ENCODE results near the gene KIAA1958. TPM values are rescaled to one million over a fixed set of nuclear protein-coding genes. Genes with fewer than 3 reads are reported as not detected.
A peak's percentile ranks its signal among the peaks of the same experiment; 100 is the strongest.

KIAA1958 gene
- total RNA-seq, 1 donor from 2014 or later = 55.3 TPM

GRCh38 chr9:112654282-112654681 is 167.7 kb downstream of the KIAA1958 start:
- H3K4me1 Mint-ChIP-seq (ENCODE audit: low read depth) = peaks cover 5% of the 10 kb centered on the region
- H3K36me3 Mint-ChIP-seq (ENCODE audit: insufficient read depth) = peaks cover 38% of the 10 kb centered on the region
- no peak overlapping the region for H3K27ac Mint-ChIP-seq
- H3K9me3 Mint-ChIP-seq (ENCODE audit: low read depth) = peaks cover 7% of the 10 kb centered on the region
- H3K4me3 Mint-ChIP-seq (ENCODE audit: low read depth) = no peak overlapping the region
- DNase-seq (ENCODE audit: low spot score, unreplicated experiment) = no peak
- no peaks in the 10 kb centered on the region for H3K27me3 Mint-ChIP-seq
- TF ChIP-seq CTCF (IDR thresholded peaks at IDR 0.05; ENCODE audit: unreplicated experiment) = no peak

DNA sequence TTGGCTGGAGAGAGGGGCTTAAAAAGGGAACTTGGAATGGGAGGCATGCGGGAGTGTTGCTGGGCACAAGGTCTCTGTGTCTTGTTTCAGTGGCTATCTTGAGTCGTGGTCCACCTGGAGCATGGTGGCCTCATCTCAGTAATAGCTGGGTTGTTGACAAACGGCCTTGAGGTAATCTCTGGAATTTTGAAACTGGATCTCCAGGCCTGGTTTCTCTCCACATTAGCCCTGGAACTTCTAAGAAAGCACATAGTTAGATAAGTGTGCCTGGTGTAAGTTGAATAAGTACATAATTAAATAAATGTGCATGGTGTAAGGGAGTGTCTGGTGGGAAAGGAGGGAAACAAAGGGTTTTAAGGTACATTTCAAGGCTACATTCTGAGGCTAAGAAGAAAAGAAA is 169.0 kb downstream of the KIAA1958 start:
- Mint-ChIP-seq H3K27ac (peak overlapping the region; percentile 87), H3K4me3 (ENCODE audit: low read depth) (no peak overlapping the region)

DNA sequence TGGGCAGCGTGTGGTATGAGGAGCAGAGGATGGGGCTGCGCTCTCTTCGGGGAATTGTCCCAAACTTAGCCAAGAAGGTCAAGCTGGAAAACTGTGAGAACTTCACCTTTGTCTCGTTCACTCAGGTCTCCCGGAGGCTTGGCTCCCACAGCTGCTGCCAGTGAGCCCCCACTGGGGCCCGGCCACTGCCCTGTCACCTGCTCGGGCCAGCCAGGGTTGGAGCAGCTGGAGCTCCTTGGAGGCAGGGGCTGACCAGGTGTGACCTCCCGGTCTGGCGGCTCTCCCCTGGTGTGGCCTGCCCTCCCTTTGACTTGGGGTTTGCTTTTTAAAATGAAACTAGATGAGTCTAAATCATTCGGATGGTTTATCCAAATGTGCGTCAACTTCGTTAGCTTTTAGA is 173.3 kb downstream of the KIAA1958 start:
- Mint-ChIP-seq H3K27ac (peak overlapping the region; percentile 18), H3K9me3 (ENCODE audit: low read depth) (no peaks in the 10 kb centered on the region), H3K27me3 (no peaks in the 10 kb centered on the region), H3K4me1 (ENCODE audit: low read depth) (peaks cover 5% of the 10 kb centered on the region), H3K4me3 (ENCODE audit: low read depth) (no peak overlapping the region), H3K36me3 (ENCODE audit: insufficient read depth) (peaks cover 13% of the 10 kb centered on the region)
- TF ChIP-seq CTCF (IDR thresholded peaks at IDR 0.05; ENCODE audit: unreplicated experiment) = no peak
- DNase-seq (ENCODE audit: low spot score, unreplicated experiment) = no peak

More for the DNA sequence above, 169.0 kb downstream of the KIAA1958 start:
- Mint-ChIP-seq H3K27me3 (no peaks in the 10 kb centered on the region), H3K4me1 (ENCODE audit: low read depth) (peaks cover 5% of the 10 kb centered on the region), H3K36me3 (ENCODE audit: insufficient read depth) (peaks cover 35% of the 10 kb centered on the region), H3K9me3 (ENCODE audit: low read depth) (peaks cover 7% of the 10 kb centered on the region)
- TF ChIP-seq CTCF (IDR thresholded peaks at IDR 0.05; ENCODE audit: unreplicated experiment) = no peak
- no peak for DNase-seq (ENCODE audit: low spot score, unreplicated experiment)

DNA sequence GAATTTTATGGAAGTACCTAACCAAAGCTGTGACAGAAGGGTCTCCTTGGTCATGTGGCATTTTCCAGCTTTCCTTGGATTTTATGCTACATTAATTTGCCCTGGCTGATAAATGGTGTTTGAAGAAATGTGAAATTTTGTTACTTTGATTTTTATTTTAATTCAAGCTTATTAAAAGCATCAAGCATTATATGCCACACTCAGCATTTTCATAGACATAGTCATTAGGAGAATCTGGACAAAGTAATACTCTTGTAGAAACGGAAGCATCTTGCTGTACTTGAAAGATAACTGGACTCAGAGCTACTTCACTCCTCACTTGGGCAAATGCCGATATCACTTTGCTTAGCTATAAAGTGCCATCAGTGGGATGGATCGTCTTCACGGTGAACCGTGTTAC is 177.1 kb downstream of the KIAA1958 start:
- H3K27ac Mint-ChIP-seq = no peak overlapping the region
- DNase-seq (ENCODE audit: low spot score, unreplicated experiment) = no peak
- no peaks in the 10 kb centered on the region for H3K9me3 Mint-ChIP-seq (ENCODE audit: low read depth)
- no peak overlapping the region for H3K4me3 Mint-ChIP-seq (ENCODE audit: low read depth)
- H3K27me3 Mint-ChIP-seq = no peaks in the 10 kb centered on the region
- no peak for TF ChIP-seq CTCF (IDR thresholded peaks at IDR 0.05; ENCODE audit: unreplicated experiment)
- no peaks in the 10 kb centered on the region for H3K4me1 Mint-ChIP-seq (ENCODE audit: low read depth)
- H3K36me3 Mint-ChIP-seq (ENCODE audit: insufficient read depth) = peaks cover 9% of the 10 kb centered on the region

GRCh38 chr9:112664531-112664930 is 177.9 kb downstream of the KIAA1958 start:
- Mint-ChIP-seq H3K27ac (no peak overlapping the region), H3K27me3 (no peaks in the 10 kb centered on the region), H3K36me3 (ENCODE audit: insufficient read depth) (peaks cover 3% of the 10 kb centered on the region)

More at GRCh38 chr9:112664531-112664930, 177.9 kb downstream of the KIAA1958 start:
- Mint-ChIP-seq H3K4me1 (ENCODE audit: low read depth) (no peaks in the 10 kb centered on the region), H3K4me3 (ENCODE audit: low read depth) (no peak overlapping the region), H3K9me3 (ENCODE audit: low read depth) (no peaks in the 10 kb centered on the region)
- TF ChIP-seq CTCF (IDR thresholded peaks at IDR 0.05; ENCODE audit: unreplicated experiment) = no peak
- no peak for DNase-seq (ENCODE audit: low spot score, unreplicated experiment)

All from progenitor cell of endocrine pancreas (in vitro differentiated cells).